GDM1 (cell line): Measurements from ENCODE around the gene GPR132.

Source experiments
- DNase-seq: peaks from one replicate; lab custom pipeline; 2025; lab: John Stamatoyannopoulos, UW

GPR132 gene

GRCh38 chr14:105061428-105062047, 3.7 kb downstream of the GPR132 start:
- DNase-seq: peak; percentile 57

- peak; percentile 78 for DNase-seq
Observed at GRCh38 chr14:105060751-105061427, 4.3 kb downstream of the GPR132 start.

- DNase-seq: no peak
Observed at GRCh38 chr14:105059925-105060565, 5.2 kb downstream of the GPR132 start.

DNA sequence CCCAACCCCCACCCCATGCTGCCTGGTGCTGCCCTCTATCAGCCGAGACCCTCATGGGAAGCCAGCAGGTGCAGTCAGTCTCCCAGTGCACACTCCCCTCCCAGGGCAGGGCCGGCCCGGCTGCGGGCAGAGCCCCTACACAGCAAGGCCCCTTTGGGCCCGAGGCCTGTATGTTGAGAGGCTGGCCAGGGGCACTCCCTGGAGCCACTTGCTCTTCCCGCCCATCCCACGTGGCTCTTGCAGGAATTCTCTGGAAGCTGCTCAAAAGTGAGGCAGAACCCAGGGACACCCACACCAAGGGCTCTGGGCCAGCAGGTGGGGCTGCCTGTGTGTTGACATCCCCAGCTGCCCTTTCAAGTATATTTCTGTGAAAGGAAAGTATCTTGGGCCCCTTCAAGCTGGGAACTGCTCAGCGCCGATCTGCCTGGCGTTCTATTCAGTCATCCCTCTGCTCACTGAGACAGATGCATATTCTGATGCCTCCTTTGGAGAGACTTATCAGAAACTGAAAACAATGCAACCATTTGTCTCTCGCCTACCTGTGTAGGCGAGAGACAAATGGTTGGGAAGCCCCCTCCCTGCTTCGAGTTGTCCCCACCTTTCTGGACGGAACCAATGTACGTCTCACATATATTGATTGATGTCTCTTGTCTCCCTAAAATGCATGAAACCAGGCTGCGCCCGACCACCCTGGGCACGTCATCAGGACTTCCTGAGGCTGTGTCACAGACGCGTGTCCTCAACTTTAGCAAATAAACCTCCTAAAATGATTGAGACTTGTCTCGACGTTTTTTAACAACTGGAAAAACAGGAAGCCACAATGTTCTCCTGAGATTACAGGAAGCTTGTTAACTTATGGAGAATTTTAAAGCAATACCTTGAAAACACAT, 6.0 kb downstream of the GPR132 start:
- no peak for DNase-seq

DNA sequence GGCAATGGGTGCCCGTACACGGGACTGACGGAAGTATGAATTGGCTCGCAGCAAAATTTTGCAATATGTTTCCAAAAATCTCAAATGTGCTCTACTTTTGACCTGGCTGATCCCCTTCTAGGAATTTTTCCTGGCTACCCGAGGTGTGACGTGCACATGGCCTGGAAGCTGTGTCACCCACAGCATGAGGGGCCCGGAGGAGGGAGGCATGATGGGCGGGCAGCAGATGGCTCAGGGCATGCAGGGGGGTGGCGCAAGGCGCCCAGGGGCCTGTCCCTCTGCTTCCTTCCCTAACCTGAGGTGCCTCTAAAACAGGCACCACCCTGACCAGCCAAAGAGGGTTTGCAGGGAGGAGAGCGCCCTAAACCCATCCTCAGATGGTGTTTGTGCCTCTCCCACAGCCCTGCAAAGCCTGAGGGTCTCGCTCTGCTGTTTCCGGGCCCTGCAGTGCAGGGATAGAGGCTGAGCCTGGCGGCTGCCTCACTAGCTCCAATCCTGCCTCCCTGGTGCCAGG, 6.7 kb downstream of the GPR132 start:
- no peak for DNase-seq

GRCh38 chr14:105056303-105056831, 8.9 kb downstream of the GPR132 start:
- no peak for DNase-seq

DNA sequence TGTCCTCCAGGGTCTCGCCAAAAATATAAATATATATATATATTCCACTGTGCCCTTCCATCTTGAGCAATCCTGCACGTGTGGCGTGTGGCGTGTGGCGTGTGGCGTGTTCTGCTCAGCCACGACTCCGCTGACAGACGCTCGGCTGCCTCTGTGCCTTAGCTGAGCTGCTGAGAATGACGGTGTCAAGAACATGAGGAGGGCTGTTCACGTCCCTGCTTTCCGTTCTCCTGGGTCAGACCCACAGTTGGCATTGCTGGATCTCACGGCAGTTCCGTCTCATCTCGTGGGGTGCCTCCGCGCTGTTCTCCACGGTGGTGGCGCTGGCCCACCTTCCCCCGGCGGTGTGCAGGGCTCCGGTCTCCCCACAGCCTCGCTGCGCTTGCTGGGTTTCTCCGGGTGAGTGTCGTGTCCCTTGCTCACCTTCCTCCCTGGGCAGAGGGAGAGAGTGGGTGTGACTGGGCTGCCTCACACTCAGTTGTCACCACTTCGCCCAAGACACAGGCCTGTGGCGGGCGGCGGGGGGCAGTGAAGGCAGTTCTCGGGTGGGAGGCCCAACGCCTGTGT, 9.4 kb downstream of the GPR132 start:
- DNase-seq: no peak

DNA sequence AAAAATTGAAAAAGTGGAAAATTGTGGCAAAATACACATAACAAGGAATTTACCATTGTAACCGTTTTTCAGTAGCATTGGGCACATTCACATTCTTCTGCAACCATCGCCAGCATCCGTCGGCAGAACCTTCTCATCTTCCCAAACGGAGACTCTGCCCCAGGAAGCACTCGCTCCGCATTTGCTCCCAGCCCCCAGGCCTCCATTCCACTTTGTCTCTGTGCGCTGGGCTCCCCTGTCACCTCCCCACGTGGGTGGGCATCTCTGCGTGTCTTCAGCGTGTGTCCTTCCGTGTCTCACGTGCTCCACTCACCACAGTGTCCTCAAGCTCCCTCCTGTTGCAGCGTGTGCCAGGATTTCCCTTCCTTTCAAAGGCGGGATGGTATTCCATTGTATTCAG, 9.9 kb downstream of the GPR132 start:
- DNase-seq: no peak

DNA sequence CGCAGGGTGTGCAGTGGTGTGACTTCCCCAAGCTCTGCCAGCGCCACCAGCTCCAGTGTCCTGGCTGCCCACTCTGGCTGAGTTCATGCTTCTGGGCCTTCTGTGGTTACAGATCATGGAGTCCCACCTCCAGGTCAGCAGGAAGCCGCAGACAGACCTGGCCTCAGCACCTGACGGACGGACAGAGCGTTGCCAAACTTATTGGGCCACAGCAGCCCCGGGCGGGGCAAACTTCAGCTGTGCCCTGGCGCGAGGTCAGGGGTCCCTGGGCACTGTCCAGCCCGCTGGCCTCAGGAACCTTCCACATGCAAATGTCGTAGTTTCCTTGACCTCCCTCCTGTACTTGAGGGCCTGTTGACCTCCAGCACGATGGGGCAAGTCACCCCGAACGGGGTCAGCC, 11.2 kb downstream of the GPR132 start:
- no peak for DNase-seq

DNA sequence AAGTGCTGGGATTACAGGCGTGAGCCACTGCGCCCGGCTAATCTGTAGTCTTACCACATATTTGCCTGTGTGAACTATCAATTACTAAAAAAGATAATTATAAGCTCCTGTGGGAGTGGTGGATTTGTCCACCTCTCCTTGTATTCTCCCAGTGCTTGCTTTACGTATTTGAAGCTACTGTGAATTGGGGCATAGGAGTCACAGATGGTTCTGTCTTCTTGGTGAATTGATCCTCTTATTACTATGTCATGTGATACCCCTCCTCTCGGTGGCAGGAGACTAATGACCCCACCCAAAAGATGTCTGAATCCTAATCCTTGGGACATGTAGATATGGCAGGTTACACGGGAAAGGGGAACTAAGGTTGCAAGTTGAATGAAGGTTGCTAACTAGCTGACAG, 11.8 kb downstream of the GPR132 start:
- DNase-seq: no peak

DNA sequence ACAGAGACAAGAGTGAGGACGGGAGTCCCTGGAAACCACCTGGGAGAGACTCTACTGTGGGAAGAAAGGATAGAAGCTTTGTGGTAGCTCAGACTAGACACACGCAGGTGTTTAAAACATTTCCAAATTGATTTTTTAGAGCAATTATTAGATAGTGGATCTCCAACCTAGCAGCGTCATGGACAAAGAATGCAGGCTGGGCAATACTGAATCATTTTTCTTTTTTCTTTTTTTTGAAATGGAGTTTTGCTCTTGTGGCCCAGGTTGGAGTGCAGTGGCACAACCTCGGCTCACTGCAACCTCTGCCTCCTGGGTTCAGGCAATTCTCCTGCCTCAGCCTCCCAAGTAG, 13.1 kb downstream of the GPR132 start:
- no peak for DNase-seq

DNA sequence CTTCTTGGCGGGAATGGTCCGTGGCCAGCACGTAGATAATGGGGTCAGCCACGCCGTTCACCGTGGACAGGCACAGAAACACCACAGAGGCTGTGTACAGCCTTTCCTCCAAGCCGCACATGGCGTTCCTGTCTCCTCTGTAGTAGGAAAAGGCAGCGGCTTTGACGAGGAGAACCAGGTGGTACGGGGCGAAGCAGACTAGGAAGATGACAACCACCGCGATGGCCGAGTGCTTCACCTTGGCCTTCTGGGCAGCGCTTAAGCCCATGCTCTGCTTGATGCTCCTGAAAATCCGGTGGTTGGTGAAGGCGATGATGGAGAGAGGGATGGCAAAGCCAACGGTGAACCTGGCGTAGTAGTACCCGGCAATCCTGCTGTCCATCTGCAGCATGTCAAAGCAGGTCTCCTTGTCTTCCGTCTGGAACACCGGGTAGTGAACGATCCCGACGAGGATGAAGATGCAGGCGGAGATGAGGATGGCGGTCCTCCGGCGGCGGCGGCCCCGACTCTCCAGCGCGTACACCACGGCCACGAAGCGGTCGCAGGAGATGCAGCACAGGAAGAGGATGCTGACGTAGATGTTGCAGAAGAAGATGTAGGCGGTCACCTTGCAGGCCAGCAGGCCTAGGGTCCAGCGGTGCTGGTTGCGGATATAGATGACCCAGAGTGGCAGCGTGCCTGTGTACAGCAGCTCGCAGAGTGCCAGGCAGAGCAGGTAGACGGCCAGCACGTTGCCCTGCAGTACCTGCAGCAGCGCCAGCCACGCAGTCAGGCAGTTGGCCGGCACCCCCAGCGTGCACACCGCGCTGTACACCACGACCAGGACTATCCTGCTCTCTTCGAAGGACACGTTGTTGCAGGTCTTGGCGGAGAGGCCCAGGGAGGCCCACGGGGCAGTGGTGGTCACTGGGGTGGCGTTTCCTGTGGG, 13.8 kb downstream of the GPR132 start:
- DNase-seq: no peak

DNA sequence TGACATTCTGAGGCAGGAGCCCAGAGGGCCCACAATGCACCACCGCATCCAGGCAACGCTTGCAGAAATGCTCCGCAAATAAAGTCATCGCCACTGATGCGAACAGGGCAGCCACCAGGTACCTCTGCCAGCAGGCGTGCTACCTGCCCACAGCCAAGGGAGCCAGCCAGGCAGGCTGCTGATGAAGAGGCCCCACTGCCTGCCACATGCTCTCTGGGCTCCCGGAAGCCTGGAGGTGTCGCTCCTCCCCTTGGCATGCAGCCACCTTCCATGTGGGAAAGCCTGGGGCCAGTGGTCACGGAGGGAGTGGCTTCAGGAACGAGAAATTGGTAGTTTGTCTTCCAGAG, 14.7 kb downstream of the GPR132 start:
- no peak for DNase-seq

DNA sequence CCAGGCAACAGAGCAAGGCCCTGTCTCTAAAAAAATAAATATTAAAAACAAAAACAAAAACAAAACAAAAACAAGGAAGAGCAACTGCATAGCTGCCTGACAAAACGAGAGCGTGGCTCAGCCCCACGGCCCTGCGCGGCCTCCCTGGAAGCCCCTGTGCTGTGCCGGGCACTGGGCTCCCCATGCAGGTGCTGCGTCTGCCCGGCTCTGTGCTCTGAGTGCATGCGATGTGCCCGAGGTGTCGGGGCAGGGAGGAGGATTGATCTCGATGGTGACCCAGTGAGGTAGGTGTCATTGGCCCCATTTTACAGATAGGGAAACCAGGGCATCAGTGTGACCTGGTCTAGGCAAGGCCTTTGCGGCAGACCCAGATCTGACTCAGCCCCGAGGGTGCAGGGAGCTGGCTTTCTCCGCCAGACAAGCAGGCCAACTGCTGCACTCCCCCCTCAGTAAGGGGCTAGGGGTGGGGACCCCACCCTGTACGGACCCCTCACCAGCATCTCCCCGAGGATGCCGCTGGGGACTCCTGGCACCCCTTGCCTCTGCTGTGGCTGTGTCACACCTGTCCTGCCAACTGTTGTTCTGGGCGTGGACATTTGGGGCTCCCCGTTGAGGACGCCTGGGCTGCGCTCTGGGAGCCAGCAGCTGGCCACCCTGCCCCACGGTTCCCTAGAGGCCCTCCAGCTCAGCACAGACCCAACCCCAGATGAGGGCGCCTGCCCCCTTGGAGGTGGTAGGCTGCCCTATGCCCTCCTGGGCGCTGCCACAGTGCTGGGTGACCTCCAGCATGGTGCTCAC, 15.3 kb downstream of the GPR132 start:
- DNase-seq: no peak

GRCh38 chr14:105047283-105048016, 17.8 kb downstream of the GPR132 start:
- no peak for DNase-seq

DNA sequence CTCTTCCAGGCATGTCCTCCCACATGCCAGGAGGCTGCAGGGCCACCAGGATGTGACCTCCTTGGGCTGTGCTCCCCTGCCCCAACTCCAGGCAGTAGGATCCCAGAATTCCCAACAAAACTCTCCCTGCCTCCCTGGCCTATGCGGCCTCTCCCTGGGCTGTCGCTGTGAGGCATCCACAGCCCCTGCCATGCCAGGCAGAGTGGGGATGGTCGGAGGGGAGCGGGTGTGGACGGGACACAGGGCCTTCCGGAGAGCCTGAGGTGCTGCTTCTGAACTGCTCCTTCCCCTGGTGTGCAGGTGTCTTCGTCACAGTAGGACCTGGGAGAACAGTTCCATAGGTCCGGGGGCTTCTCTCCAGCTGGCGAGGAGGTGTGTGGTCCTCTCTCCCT, 18.3 kb downstream of the GPR132 start:
- DNase-seq: no peak

GRCh38 chr14:105045710-105046326, 19.4 kb downstream of the GPR132 start:
- peak; percentile 85 for DNase-seq

DNA sequence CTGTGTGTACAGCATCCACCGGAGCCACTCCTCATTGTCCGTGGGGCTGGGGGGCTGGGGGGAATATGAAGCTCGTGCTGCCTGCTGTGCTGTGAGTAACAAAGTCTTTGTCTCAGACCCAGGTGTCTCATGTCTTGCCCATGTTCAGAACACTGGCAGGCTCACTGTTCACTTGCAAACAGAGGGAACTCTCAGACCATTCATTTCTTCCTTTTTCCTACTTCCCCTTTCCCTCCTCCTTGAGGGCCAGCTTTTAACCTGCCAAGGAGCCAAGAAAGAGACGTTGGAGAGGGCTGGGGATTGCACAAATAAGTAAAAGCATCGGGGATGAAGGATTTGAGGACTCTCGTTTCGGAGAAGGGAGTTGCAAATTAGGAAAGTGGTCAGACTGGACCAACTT, 21.6 kb downstream of the GPR132 start:
- no peak for DNase-seq

DNA sequence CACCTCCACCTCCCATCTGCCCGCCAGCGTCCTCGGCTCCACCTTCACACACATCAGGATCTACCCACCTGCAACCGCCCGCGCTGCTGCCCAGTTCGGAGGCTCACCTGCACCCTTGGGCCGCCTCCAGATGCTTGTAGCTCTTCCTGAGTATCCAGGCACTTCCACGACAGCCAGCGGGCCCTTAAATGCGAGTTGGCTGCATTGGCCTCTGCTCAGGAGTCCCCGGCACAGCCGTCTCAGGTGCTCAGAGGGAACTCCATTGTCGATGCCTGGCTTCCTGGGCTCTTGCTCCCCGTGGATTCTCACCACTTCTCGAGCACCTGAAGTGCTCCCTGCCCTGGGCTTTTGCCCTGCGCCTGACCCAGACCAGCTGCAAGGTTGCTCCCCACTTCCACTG, 22.4 kb downstream of the GPR132 start:
- no peak for DNase-seq
